Measurements from ENCODE around the gene C10orf71. TPM values are rescaled to one million over a fixed set of nuclear protein-coding genes. Genes with fewer than 3 reads are reported as not detected.

The C10orf71 gene
- total RNA-seq, 1 experiment from 2014 or later, result not detected

GRCh38 chr10:49347342-49347741, 48.4 kb downstream of the C10orf71 start:
- Histone ChIP-seq H4K20me1 (ENCODE audit: insufficient read depth) (no peaks in the 10 kb centered on the region), H2AFZ (ENCODE audit: low read depth, low read length, poor library complexity, severe bottlenecking) (no peak overlapping the region), H3K27me3 (ENCODE audit: insufficient read depth, low read length) (no peaks in the 10 kb centered on the region), H3K9me3 (ENCODE audit: control insufficient read depth in 1 of 2, insufficient read depth in 1 of 2, low read depth in 1 of 2, low read length in 2 of 2) (no peaks in the 10 kb centered on the region; a peak in 1 of 4 replicates), H3K9ac (ENCODE audit: low read length) (no peak overlapping the region), H3K27ac (ENCODE audit: low read depth, low read length) (no peak overlapping the region), H3K4me3 (replicated peaks in 1 of 2; ENCODE audit: low read depth in 1 of 2, low read length in 2 of 2) (no peak overlapping the region), H3K4me2 (ENCODE audit: low read length) (no peak overlapping the region), H3K4me1 (ENCODE audit: control insufficient read depth in 1 of 2, insufficient read depth in 2 of 2, low read length in 2 of 2) (no peaks in the 10 kb centered on the region), H3K36me3 (ENCODE audit: control insufficient read depth in 1 of 2, insufficient read depth in 2 of 2, low read length in 2 of 2) (no peaks in the 10 kb centered on the region), H3K9me2 (ENCODE audit: insufficient read depth) (no peaks in the 10 kb centered on the region), H3K79me2 (ENCODE audit: insufficient read depth, low read length) (no peaks in the 10 kb centered on the region)
- CTCF ChIA-PET, result no interaction called here
- RAD21 ChIA-PET (ENCODE audit: low non-redundant PET in 1 of 2, low total read pairs in 2 of 2, uncharacterized antibody in 2 of 2, unreplicated experiment in 2 of 2), result no interaction called here
- intact Hi-C loops (cut with micrococcal nuclease), result no loop called here
- POLR2A ChIA-PET, result no interaction called here
- TF ChIP-seq ZFX (IDR thresholded peaks at IDR 0.05) (no peak), CTCF (IDR thresholded peaks at IDR 0.05 in 2 of 3, conservative IDR thresholded peaks at IDR 0.05 in 1 of 3; ENCODE audit: borderline replicate concordance in 1 of 3, insufficient read depth in 1 of 3, low read depth in 2 of 3, low read length in 2 of 3) (no peak), POLR2AphosphoS5 (IDR thresholded peaks at IDR 0.05; ENCODE audit: low read depth, low read length) (no peak), EZH2 (IDR thresholded peaks at IDR 0.05) (no peak), EGR1 (IDR thresholded peaks at IDR 0.05; ENCODE audit: low read depth) (no peak), ELF1 (IDR thresholded peaks at IDR 0.05; ENCODE audit: borderline replicate concordance, low read depth) (no peak)
- no TSS peak for BruUV-seq (replicated peaks)
- ATAC-seq (no peak), DNase-seq (ENCODE audit: low read depth, low spot score) (no peak)

GRCh38 chr10:49347827-49348226, 48.9 kb downstream of the C10orf71 start:
- H3K27ac ChIP-seq (ENCODE audit: low read depth, low read length), result no peak overlapping the region
- BruUV-seq (replicated peaks), result no TSS peak
- no peak overlapping the region for H2AFZ ChIP-seq (ENCODE audit: low read depth, low read length, poor library complexity, severe bottlenecking)
- no peaks in the 10 kb centered on the region for H3K9me2 ChIP-seq (ENCODE audit: insufficient read depth)
- ATAC-seq, result no peak
- no peak overlapping the region for H3K4me2 ChIP-seq (ENCODE audit: low read length)
- no peaks in the 10 kb centered on the region for H3K36me3 ChIP-seq (ENCODE audit: control insufficient read depth in 1 of 2, insufficient read depth in 2 of 2, low read length in 2 of 2)
- intact Hi-C loops (cut with micrococcal nuclease), result no loop called here
- no peaks in the 10 kb centered on the region for H3K79me2 ChIP-seq (ENCODE audit: insufficient read depth, low read length)
- H3K27me3 ChIP-seq (ENCODE audit: insufficient read depth, low read length), result no peaks in the 10 kb centered on the region
- H3K9ac ChIP-seq (ENCODE audit: low read length), result no peak overlapping the region
- H4K20me1 ChIP-seq (ENCODE audit: insufficient read depth), result no peaks in the 10 kb centered on the region
- DNase-seq (ENCODE audit: low read depth, low spot score), result no peak
- no peaks in the 10 kb centered on the region; a peak in 1 of 4 replicates for H3K9me3 ChIP-seq (ENCODE audit: control insufficient read depth in 1 of 2, insufficient read depth in 1 of 2, low read depth in 1 of 2, low read length in 2 of 2)
- H3K4me1 ChIP-seq (ENCODE audit: control insufficient read depth in 1 of 2, insufficient read depth in 2 of 2, low read length in 2 of 2), result no peaks in the 10 kb centered on the region
- ChIA-PET POLR2A (no interaction called here), CTCF (no interaction called here), RAD21 (ENCODE audit: low non-redundant PET in 1 of 2, low total read pairs in 2 of 2, uncharacterized antibody in 2 of 2, unreplicated experiment in 2 of 2) (no interaction called here)
- no peak overlapping the region for H3K4me3 ChIP-seq (replicated peaks in 1 of 2; ENCODE audit: low read depth in 1 of 2, low read length in 2 of 2)
- no peak for TF ChIP-seq ELF1 (IDR thresholded peaks at IDR 0.05; ENCODE audit: borderline replicate concordance, low read depth)
- no peak for TF ChIP-seq SIN3A (IDR thresholded peaks at IDR 0.05; ENCODE audit: low read depth)
- TF ChIP-seq SP1 (IDR thresholded peaks at IDR 0.05; ENCODE audit: low read depth), result no peak
- no peak for TF ChIP-seq ZBTB33 (IDR thresholded peaks at IDR 0.05; ENCODE audit: extremely low read depth, insufficient replicate concordance, low read length)
- no peak for TF ChIP-seq YY1 (IDR thresholded peaks at IDR 0.05; ENCODE audit: extremely low read depth, insufficient replicate concordance, low read depth, low read length)
- TF ChIP-seq RAD21 (IDR thresholded peaks at IDR 0.05; ENCODE audit: low read depth), result no peak
- no peak for TF ChIP-seq CTCF (IDR thresholded peaks at IDR 0.05 in 2 of 3, conservative IDR thresholded peaks at IDR 0.05 in 1 of 3; ENCODE audit: borderline replicate concordance in 1 of 3, insufficient read depth in 1 of 3, low read depth in 2 of 3, low read length in 2 of 3)
- no peak for TF ChIP-seq FOSL1 (IDR thresholded peaks at IDR 0.05; ENCODE audit: low read depth)
- TF ChIP-seq POLR2A (IDR thresholded peaks at IDR 0.05; ENCODE audit: borderline replicate concordance, extremely low read depth, insufficient read depth, insufficient read length), result no peak
- no peak for TF ChIP-seq CEBPB (IDR thresholded peaks at IDR 0.05; ENCODE audit: low read depth)
- no peak for TF ChIP-seq MAX (IDR thresholded peaks at IDR 0.05)
- no peak for TF ChIP-seq SRF (IDR thresholded peaks at IDR 0.05; ENCODE audit: low read depth)

Data from HCT116 (cell line).